Measurements from ENCODE around the gene PACRG.

DNA sequence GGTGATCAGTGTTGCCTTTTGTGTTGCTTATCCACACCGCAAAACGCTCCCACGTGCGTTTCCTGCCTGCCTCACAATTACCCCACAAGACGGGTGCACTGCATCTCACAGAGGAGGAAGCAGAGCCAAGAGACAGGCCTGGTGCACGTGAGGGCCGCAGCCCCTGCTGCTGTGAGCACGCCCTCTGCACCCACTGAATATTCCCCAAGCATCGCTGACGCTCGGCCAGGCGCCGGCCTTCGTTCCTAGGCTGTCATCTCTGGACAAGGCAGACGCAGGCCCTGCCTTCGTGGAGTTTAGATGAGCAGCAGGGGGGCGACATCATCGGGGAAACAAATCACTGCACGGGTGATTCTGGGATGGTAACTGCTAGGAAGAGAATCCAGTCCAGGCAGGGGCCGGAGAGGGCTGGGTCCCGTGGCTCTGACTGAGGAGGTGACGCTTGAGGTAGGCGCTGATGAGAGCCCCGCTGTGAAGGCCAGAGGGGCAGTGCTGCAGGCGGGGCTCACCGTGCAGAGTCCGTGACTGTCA, 524.4 kb downstream of the PACRG start:
- TF ChIP-seq CTCF (IDR thresholded peaks at IDR 0.05) (no peak), POLR2A (IDR thresholded peaks at IDR 0.05) (no peak), POLR2AphosphoS5 (IDR thresholded peaks at IDR 0.05) (no peak)
